Osteoblast (primary cell): ENCODE results near the gene CFAP68. TPM values are rescaled to one million over a fixed set of nuclear protein-coding genes. Genes with fewer than 3 reads are reported as not detected.

Experiments
- DNase-seq: peaks from one replicate; pipeline ENCODE4 v3.0.0; 2011; ENCODE audit warnings: low spot score, mixed read lengths; ENCODE audit not compliant: insufficient read length; ENCODE audit errors: missing footprints
- H2AFZ ChIP-seq: 2 replicates; pipeline ENCODE4 v1.6.0; 2011; ENCODE audit warnings: mild to moderate bottlenecking, low read length
- H3K27ac ChIP-seq: 2 replicates; pipeline ENCODE4 v1.5.1; 2011; ENCODE audit warnings: mild to moderate bottlenecking, low read depth, low read length, moderate library complexity
- H3K27me3 ChIP-seq: 2 replicates; pipeline ENCODE4 v1.6.0; 2012; ENCODE audit warnings: mild to moderate bottlenecking, control low read depth, inconsistent platforms, low read length, moderate library complexity; ENCODE audit not compliant: insufficient read depth
- H3K36me3 ChIP-seq: 2 replicates; pipeline ENCODE4 v1.5.1; 2011; ENCODE audit warnings: mild to moderate bottlenecking, low read length, control low read depth, moderate library complexity; ENCODE audit not compliant: insufficient read depth
- H3K4me1 ChIP-seq: 2 replicates; pipeline ENCODE4 v1.5.1; 2011; ENCODE audit warnings: mild to moderate bottlenecking, low read length, control low read depth, moderate library complexity; ENCODE audit not compliant: insufficient read depth
- H3K4me2 ChIP-seq: 2 replicates; pipeline ENCODE4 v1.6.0; 2011; ENCODE audit warnings: mild to moderate bottlenecking, low read length; ENCODE audit not compliant: insufficient read depth
- H3K4me3 ChIP-seq: fragments of 200-600 bp; sonication (generic); 3 replicates; pipeline ENCODE4 v1.5.1; 2012; ENCODE audit warnings: mild to moderate bottlenecking, low read length, inconsistent platforms; ENCODE audit not compliant: insufficient read depth
- H3K79me2 ChIP-seq: 2 replicates; pipeline ENCODE4 v1.6.0; 2012; ENCODE audit warnings: mild to moderate bottlenecking, low read length, control low read depth, inconsistent platforms; ENCODE audit not compliant: insufficient read depth
- H3K9me3 ChIP-seq: 2 replicates; pipeline ENCODE4 v1.5.1; 2011; ENCODE audit warnings: low read depth, low read length, control low read depth
- H4K20me1 ChIP-seq: 2 replicates; pipeline ENCODE4 v1.6.0; 2012; ENCODE audit warnings: mild to moderate bottlenecking, low read length, control low read depth; ENCODE audit not compliant: insufficient read depth
- CTCF ChIP-seq: IDR thresholded peaks from 2 replicates; pipeline ENCODE4 v1.5.1; 2011; ENCODE audit warnings: mild to moderate bottlenecking, low read depth, low read length, moderate library complexity; ENCODE audit errors: extremely low read depth
- total RNA-seq: library from RNA; depleted of rRNA; stranded (reverse); fragments of >200 nt; gene quantifications from 2 replicates; pipeline ENCODE4 v1.2.3, GENCODE V29; 2012

CFAP68 gene
- total RNA-seq, 1 donor = 8.3 TPM

GRCh38 chr11:111846063-111846462, 33.3 kb upstream of the CFAP68 start:
- Histone ChIP-seq H3K9me3 (no peaks in the 10 kb centered on the region), H3K4me2 (peak overlapping the region; percentile 1), H3K79me2 (no peaks in the 10 kb centered on the region), H3K27ac (peak overlapping the region; percentile 82), H3K4me3 (no peak overlapping the region), H3K4me1 (peaks cover 26% of the 10 kb centered on the region), H3K27me3 (no peaks in the 10 kb centered on the region), H2AFZ (no peak overlapping the region), H4K20me1 (no peaks in the 10 kb centered on the region), H3K36me3 (peaks cover 4% of the 10 kb centered on the region)
- TF ChIP-seq CTCF = no peak
- DNase-seq = peak; percentile 37

GRCh38 chr11:111846636-111847035, 32.7 kb upstream of the CFAP68 start:
- H3K79me2 ChIP-seq = no peaks in the 10 kb centered on the region
- no peak overlapping the region for H3K4me3 ChIP-seq
- H3K36me3 ChIP-seq = peaks cover 4% of the 10 kb centered on the region
- H2AFZ ChIP-seq = no peak overlapping the region
- H3K9me3 ChIP-seq = no peaks in the 10 kb centered on the region
- peaks cover 25% of the 10 kb centered on the region for H3K4me1 ChIP-seq
- H3K4me2 ChIP-seq = peak overlapping the region; percentile 7
- H3K27ac ChIP-seq = peak overlapping the region; percentile 82
- no peaks in the 10 kb centered on the region for H3K27me3 ChIP-seq
- no peaks in the 10 kb centered on the region for H4K20me1 ChIP-seq
- peak; percentile 59 for DNase-seq
- TF ChIP-seq CTCF = no peak

DNA sequence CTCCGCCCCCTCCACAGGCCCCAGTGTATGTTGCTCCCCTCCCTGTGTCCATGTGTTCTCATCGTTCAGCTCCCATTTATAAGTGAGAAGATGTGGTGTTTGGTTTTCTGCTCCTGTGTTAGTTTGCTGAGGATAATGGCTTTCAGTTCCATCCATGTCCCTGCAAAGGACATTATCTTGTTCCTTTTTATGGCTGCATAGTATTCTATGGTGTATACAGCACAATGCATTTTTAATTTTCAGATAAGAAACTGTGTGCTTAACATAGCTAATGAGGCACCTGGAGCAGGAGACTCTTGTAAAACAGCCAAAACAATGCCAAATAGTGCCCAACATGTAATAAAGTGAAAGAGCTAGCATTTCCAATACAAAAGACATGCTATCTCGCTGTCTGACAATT, 29.7 kb upstream of the CFAP68 start:
- TF ChIP-seq CTCF = no peak
- H3K9me3 ChIP-seq = no peaks in the 10 kb centered on the region
- no peak overlapping the region for H3K4me2 ChIP-seq
- H3K27ac ChIP-seq = no peak overlapping the region
- H3K4me1 ChIP-seq = peaks cover 22% of the 10 kb centered on the region
- peaks cover 10% of the 10 kb centered on the region for H3K36me3 ChIP-seq
- no peak overlapping the region for H3K4me3 ChIP-seq
- no peaks in the 10 kb centered on the region for H4K20me1 ChIP-seq
- H2AFZ ChIP-seq = no peak overlapping the region
- no peaks in the 10 kb centered on the region for H3K27me3 ChIP-seq
- H3K79me2 ChIP-seq = no peaks in the 10 kb centered on the region
- no peak for DNase-seq

DNA sequence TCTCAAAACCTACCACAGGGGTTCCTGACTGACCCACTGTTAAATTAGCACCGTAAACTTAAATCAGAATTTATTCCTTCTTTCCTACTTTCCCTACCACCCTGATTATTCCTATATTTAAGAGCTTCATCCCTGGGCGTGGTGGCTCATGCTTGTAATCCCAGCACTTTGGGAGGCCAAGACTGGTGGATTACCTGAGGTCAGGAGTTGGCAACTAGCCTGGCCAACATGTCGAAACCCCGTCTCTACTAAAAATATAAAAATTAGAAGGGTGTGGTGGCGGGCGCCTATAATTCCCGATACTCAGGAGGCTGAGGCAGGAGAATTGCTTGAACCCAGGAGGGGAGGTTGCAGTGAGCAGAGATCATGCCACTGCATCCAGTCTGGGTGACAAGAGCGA, 28.3 kb upstream of the CFAP68 start:
- no peak for DNase-seq
- Histone ChIP-seq H4K20me1 (no peaks in the 10 kb centered on the region), H3K4me1 (peaks cover 16% of the 10 kb centered on the region), H2AFZ (no peak overlapping the region), H3K79me2 (no peaks in the 10 kb centered on the region), H3K27ac (no peak overlapping the region), H3K36me3 (peaks cover 19% of the 10 kb centered on the region), H3K9me3 (no peaks in the 10 kb centered on the region), H3K27me3 (no peaks in the 10 kb centered on the region), H3K4me2 (no peak overlapping the region), H3K4me3 (no peak overlapping the region)
- TF ChIP-seq CTCF = no peak
